Sigmoid colon (tissue), 4 donors: ENCODE measurements around the gene SLC44A4.

ENCODE experiments used
- CTCF ChIP-seq, 4 experiments: fragments of 450-650 bp in 3 of 4; fragments of 200-600 bp in 1 of 4; IDR thresholded peaks; one replicate each; pipeline ENCODE4 v1.5.1; 2016 to 2019; ENCODE audit warnings: antibody characterized with exemption in 4 of 4, mild to moderate bottlenecking in 3 of 4, moderate library complexity in 2 of 4
- EP300 ChIP-seq, 4 donors: sonication (generic); formaldehyde crosslinking; IDR thresholded peaks; one replicate each; pipeline ENCODE4 v1.6.1; 2017; ENCODE audit warnings: antibody characterized with exemption in 4 of 4
- POLR2AphosphoS5 ChIP-seq, 4 donors: sonication (generic); formaldehyde crosslinking; IDR thresholded peaks; one replicate each; pipeline ENCODE4 v1.6.1; 2017; ENCODE audit warnings: antibody characterized with exemption in 4 of 4

GRCh38 chr6:31813465-31813849 is 65.3 kb downstream of the SLC44A4 start:
- TF ChIP-seq POLR2AphosphoS5 (IDR thresholded peaks at IDR 0.05) (no peak), CTCF (IDR thresholded peaks at IDR 0.05) (no peak), EP300 (IDR thresholded peaks at IDR 0.05) (no peak)
